Dedifferentiated amniotic fluid mesenchymal stem cell (primary cell): ENCODE results near the gene CCDC60.

Experiments
- DNase-seq: peaks from one replicate; pipeline ENCODE4 v3.0.0-alpha.2; 2016; ENCODE audit errors: extremely low spot score

The CCDC60 gene, protein sequence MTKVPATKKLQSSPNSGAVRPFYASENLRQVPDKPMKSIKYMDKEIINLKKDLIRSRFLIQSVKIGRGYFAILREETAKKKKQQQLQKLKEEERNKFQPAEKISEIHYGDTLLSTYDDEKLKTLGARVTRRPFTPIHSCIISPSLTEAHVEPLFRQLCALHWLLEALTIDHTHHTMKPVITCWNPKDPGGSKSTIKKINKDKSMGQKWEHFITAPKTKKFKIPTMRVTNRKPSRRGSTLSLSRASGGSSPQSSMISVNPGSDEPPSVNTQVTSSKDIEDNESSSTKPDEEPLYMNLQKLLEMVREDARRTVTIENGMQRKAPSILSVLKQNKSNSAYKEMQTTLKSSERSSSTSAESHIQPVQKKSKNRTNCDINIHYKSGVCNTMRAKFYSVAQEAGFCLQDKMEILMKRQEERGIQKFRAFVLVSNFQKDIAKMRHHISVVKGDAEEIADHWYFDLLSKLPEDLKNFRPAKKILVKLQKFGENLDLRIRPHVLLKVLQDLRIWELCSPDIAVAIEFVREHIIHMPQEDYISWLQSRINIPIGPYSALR

DNA sequence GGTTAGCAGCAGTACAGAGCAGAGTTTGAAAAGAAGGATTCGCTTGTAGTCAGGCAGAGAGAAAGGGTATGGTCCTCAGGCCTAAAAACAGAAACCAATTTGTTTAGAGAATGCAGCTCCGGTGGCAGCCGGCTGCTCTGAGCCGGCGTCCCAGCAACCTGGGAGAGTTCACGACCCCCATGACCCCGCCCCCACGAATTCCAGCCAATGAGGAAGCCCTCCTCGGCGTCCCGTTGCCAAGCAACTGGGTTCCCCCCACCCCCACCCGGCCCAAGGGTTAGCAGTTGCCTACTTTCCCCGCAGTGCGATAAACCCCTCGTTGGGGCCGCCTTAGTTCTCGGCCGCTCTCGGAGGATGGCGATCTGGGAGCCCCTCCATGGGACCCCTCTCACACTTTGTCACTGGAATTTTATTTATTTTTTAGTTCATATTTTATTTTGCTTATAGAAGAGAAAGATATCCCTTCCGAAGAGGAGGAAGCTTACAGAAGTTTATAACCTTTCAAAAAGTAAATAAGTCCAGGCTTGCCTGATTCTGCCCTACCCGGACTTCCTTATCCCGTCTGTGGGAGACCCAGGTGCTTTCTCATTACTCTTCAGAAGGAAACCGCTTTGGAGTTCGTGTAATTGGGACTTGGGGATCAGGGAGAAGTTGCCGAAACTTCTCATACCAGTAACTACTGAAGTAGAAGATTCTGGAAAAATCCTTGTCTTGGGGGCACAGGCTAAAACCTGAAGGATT lies at the start of gene CCDC60:
Gene CCDC60 (plus strand): TSS at position 300 of the 741 bp plus-strand sequence. CDS start 448 bp downstream, outside the sequence.
- no peak for DNase-seq

DNA sequence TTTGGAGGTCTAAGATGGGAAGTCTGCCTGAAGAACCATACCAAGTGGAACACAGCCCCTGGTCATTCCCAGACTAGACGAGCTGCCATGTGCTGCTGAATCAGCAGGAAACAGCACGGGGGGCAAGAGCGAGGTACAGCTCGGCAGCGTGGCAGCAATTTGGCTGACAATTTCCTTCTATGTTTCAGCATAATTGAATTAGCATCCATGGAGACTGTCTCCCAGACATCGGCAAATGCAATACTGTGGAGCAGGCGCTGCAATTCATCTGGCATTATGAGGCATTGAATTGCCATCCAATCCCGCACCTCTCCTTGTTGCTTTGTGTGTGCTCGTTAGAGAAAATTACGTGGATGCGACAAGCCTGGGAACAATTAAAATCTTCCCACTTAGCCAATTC lies 46.0 kb upstream of the CCDC60 start:
- DNase-seq = no peak

DNA sequence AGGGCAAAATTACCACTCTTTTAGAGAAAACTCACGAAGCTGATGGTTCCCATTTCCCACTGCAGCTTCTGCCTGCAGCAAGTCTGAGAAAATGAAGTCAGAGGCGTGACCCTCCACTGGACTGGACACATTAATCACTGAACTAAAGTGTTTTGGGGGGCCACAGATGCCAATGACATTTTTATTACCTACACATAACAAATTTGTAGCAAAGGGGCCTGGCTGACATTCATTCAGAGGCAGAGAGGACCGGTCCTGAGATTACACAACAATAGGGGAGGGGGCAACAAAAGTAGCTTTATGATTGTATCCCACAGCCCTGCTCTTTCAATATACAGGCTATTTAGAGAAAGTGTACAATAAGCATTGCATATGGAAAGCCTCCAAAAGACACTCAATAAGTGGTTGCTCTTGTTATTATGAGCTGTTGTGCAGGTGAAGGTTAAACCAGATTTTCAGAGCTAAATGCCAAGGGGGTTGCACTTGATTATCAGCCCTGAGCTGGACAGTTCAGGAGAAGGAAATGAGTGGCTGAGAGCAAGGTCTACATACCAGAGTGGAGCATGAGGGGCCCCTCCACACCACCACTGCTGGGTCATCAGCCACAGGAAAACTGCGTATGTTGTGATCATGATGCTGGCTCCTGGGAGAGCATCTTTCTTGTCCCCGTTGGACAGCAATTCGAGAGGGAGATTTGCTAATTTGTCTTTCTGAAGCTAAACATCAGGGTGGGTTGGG lies 41.5 kb upstream of the CCDC60 start:
- DNase-seq = no peak

DNA sequence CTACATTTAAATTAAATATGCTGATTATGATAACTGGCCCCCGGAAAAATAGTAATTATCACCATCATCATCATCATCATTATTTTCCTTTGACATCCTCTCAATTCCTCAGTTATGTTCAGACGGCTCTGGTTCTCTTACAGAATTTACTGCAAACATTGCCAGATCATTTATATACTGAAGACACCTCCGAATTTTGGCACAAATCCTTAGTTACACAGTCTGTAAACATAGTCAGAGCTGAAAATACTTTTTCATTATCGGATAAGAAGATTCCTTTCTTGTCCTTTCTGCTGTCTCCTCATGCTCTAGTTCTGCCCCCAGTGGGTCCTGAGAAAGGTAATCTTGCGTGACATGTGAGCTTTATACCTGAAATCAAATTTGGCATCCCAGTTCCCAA lies 40.3 kb upstream of the CCDC60 start:
- no peak for DNase-seq

DNA sequence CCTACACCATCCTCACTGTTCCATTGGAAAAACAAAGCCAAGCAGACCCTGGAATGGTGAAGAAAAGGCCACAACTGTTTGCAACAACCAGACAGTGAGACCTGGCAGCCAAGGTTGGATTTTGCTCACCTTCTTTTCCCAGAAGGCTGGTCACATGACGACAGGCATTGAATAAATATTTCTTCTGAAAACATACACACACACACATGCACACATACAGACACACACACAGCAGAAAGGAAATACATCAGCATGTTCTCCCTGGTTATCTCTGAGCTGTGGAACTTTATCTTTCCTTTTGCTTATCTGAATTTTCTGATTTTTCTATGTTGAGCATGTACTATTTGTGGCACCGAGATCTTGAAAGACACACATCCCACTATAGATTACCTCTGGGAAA lies 38.0 kb upstream of the CCDC60 start:
- DNase-seq = no peak

DNA sequence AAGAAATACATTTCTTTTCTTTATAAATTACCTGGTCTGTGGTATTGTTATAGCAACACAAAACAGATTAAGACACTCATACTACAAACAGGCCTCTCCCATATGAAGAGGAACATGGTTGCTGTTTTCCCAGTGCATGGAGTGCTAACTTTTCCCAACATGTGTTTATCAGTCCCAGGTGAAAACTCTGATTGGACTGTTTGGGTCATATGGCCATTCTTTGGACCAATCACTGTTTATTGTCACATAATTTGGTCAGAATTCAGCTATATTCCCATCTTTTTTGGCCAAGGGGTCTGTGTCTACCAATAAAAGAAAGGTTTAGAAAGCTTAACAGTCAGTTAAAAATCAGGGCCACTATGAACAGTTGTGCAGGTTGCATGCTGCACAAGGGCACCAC lies 35.4 kb upstream of the CCDC60 start:
- no peak for DNase-seq

DNA sequence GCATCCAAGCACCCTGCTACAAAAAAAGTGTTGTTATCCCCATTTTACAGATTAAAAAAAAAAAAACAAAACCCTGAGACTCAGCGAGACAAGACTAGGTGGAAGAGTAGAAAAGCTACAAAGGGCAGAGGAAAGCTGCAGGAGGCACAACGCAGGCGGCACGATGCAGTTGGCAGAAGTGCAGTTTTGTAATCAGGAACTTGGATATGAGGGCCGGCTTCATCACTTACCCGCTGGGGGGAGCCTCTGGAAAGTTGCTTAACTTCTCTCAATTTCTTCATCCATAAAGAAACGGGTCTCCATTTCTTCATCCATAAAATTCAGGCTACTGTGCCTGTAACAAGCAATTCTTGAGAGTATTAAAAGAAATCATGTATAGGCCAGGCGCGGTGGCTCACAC lies 33.1 kb upstream of the CCDC60 start:
- DNase-seq = no peak

DNA sequence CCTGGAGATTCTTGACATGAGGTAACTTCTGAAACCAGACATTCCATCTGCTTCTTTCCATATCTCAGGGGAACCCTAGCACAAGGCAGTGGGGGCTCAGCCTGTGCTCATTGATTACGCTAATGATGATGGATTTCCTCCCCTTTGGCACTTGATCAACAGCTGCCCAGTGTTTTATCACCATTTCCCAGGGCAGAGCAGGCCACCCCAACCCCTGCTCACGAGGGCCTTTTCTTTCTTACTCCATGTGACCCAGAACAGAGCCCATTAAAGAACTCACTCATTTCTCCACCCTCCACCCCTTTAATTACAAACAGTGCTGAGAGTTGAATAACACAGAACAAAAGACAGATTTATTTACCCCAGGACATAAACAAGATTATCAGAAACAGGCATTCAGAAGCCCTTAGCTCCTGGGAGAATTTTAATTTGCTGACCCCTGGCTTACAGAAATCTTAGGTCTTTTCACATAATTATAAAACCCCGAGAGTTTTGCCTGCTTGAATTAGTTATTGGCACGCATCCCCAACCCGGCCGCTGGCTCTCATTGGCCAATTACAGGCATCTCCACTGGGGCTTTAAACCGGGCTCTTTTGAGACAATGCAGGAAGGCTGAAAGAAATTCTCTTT lies 32.0 kb upstream of the CCDC60 start:
- DNase-seq = no peak

DNA sequence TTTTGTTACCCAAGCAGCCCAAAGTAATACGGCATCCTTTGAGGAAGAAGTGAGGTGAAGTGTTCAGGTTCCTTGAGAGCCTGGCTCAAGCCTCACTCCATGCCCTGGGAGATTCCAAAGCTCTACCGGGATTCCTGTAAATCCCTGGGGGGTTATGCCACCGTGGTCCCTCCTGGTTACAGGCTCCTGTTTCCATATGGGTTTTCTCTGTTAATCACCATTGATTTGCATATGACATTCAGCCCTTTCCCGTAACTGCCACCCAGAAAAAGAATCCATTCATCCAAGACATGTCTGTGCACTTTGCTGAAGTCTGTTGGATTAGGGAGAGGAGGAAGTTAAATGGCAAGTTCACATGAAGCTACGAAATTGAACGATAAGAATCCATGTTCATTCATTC lies 27.9 kb upstream of the CCDC60 start:
- no peak for DNase-seq

DNA sequence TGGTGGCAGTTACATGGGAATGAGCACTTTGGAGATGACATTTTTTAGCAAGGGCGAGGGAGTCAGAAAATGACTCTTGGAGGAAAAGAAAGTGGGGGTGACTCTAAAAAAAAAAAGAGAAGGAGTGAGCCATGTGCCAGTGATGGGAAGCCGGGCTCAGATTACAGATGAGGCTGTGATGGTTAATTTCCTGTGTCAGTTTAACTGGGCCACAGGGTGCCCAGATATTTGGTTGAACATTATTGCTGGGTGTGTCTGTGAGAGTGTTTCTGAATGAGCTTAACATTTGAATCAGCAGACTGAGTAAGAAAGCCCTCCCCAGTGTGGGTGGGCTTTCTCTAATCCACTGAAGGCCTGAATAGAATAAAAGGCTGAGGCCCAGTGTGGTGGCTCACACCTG lies 26.8 kb upstream of the CCDC60 start:
- DNase-seq = no peak

DNA sequence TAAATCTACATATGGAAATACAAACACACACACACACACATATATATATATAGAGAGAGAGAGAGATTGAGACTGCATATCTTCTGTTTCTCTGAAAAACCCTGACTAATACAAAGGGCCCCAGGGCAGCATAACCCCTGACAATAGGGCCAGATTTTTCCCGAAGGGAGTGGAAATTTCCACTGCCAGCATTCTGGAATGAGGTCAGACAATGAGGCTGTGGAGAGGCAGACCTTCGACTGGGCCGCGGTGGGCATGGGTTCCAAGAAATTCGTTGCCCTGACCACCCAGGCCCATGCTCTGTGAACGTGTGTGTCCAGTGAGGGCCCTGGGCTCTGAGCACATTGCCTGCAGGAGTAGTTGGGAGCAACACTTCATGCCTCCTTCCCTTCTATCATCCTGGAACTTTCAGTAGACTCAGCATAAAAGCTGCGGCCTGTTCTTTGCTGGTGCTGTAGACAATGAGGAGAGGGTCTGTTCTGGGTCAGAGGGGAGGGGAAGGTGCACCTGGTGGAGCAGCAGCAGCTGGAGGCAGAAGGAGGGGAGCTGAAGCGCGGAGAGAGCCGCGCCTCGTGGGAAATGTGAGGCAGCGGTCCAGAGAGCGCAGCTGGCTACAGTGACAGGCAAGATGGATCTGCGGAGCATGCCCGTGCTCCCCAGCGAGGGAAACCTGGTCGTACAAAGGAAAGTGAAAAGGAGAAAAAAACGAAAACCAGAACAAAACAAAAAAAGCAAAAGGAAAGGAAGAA lies 25.6 kb upstream of the CCDC60 start:
- DNase-seq = no peak

DNA sequence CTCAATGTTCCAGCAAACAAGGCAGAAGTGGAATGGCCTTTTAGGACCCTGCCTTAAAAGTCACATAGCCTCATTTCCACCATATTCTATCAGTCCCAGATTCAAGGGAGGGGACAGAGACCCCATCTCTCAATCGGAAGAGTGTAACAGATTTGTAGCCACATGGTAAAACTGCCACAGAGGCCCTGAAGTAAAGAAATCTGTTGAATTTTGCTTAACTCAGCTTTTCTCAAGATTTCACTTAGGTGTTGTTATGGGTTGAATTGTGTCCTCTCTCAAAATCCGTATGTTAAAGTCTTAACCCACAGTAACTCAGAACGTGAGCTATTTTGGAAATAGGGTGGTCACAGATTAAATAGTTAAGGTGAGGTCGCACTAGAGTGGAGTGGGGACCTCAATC lies 22.7 kb upstream of the CCDC60 start:
- DNase-seq = no peak

DNA sequence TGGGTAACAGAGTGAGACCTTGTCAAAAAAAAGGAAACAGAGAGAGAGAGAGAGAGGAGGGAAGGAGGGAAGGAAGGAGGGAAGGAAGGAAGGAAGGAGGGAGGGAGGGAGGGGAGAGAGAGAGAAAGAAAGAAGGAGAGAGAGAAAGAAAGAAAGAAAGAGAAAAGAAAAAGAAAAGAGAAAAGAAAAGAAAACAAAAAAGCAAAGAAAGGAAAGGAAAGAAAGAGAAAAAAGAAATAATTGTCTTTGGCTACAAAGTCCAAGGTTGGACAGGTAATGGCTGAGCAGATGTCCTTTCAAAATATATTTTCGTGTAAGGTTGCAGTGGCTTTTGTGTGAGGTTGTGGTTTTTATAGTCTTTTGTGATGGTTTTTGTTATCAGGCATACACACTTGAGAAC lies 21.6 kb upstream of the CCDC60 start:
- no peak for DNase-seq

DNA sequence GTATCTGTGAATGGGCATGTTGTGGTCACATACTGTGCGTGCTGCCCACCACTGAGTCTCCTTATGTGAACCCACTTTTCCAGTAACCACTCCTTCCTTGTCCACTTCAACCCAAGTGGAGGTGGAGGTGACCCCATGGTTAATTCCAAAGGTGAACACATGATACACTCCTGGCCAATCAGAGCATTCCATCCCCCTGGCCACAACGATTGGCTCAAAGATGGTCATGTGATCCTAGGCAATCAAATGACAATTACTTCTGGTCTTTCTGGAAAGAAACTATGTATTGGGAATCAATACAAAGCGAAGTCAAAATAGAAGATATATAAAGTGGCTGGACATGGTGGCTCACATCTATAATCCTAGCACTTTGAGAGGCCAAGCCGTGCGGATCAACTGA lies 20.2 kb upstream of the CCDC60 start:
- no peak for DNase-seq

DNA sequence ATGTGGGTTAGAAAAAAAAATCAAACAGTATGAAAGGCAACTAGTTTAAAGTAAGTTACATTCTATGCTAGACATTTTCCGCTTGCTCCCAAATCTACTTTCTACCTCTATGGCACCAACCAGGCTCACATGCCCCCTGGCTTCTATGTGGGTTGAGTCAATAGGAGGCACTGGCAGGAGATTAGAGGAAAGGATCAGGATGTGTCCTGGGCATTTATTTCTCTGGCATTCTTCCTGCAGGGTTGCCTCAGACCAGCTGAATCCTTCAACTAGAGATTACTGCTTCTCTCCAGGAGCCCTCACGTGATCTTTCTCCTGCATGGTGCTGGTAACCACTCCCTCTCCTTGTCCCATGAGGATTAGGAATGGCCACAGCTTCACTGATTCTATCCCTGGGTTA lies 14.9 kb upstream of the CCDC60 start:
- no peak for DNase-seq

DNA sequence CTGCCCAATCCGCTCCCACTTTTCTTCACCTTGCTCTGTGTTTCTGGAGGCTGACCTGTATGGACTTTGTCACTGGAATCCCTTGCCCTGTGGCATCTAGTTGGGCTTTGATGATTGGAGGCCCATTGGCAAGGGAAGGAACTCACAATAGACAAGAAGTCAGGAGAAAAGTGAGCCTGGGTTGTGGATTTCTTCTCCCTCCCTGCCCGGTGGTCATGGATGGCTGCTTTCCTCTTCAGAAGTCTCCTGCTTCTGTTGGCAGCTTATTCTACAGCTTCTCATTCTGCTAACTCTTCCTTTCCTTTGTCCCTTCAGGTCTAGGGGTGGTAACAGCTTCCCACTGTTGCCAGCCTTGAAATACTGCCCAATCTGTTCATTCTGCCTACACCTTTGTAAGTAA lies 13.9 kb upstream of the CCDC60 start:
- DNase-seq = no peak

DNA sequence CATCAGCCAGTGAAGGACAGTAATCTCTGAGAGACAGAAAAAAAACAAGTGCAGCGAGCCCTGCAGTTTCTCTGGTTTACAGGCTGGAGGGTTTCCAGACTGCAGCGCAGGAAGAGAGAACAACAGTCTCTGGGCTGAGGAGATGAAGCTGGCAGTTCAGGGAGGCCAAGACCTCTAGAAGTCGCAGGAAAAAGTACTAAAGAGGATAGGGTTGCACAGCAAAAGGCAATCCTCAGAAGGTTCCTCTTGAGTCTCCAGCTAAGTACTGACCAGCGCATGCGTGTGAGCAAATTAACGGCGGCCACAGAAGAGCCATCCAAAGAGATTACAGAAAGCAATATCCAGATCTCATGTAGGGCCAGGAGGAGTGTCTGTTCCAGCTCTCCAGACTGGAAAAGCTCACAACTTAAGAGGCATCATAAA lies 12.2 kb upstream of the CCDC60 start:
- no peak for DNase-seq

DNA sequence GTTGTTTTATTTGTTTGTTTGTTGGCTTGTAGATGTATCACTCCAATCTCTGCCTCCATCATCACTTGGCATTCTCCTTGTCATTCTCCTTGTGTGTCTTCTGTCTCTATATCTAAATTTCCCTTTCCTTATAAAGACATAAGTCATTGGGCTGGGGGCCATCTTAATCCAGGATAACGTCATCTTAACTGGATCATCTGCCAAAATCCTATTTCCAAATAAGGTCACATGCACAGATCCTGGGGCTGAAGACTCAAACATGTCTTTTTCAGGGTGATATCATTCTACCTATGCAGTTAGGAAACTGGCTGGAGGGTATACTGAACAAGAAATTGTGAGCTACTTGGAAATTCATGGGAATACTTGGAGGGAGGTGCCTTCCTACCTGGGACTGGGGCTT lies 8.7 kb upstream of the CCDC60 start:
- DNase-seq = no peak

DNA sequence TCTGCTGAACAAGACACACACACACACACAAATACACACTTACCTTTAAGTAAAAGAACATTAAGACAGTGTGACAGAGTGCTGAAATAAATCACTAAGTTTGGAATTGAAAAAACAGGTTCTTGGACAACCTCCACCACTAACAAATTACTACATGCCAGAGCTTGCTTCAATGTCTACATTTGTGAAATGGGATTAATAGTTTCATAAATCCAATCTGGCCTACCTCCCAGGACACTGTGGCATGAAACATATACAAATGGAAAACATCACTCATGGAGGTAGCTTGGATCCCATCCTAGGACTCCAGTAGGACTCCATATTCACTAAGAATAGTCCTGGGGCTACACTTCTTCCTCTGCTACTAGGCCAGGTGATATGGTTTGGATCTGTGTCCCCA lies 8.2 kb upstream of the CCDC60 start:
- no peak for DNase-seq

DNA sequence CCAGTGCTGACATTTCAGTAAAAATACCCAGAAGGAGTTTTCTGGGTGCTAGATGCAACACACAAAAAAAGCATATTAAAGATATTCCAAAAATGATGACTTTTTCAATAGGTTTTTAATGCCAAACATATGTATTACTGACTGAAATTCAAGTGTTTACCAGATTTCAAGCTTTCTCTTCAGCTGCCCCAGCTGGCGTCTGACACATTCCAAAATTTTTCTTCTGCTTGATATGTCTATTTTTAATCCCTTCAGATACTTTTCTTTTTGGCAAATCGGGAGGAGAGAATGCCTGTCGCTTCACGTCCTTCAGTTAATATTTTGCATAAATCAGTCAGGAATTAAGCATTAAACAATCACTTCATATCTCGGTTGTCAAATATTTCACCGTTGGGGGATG lies 7.1 kb upstream of the CCDC60 start:
- no peak for DNase-seq

DNA sequence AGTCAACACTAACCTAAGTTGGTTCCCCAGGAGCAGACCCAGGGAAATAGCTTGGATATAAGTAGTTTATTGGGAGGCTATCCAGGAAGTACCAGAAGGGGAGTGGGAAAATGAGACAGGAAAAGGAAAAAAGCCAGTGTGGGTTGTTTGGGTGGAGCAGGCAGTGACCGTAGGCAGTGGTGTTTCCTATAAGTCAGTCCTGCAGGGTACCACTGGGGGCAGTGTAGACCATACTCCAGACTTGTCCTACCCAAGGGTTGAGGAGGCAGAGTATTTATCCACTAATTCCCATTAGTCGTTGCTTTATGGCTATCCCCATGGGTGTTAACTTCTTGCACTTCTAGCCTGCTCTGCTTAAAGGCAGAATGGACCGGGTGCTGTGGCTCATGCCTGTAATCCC lies 6.4 kb upstream of the CCDC60 start:
- DNase-seq = no peak
